GM12872 (cell line): Measurements from ENCODE around the gene PKN1.

ENCODE experiments used
- TF ChIP-seq, protein P1 (sequence below): IDR thresholded peaks from 3 replicates; pipeline ENCODE4 v1.5.1; 2011; ENCODE audit warnings: low read depth, mild to moderate bottlenecking, low read length, moderate library complexity; ENCODE audit not compliant: insufficient read depth

The PKN1 gene

DNA sequence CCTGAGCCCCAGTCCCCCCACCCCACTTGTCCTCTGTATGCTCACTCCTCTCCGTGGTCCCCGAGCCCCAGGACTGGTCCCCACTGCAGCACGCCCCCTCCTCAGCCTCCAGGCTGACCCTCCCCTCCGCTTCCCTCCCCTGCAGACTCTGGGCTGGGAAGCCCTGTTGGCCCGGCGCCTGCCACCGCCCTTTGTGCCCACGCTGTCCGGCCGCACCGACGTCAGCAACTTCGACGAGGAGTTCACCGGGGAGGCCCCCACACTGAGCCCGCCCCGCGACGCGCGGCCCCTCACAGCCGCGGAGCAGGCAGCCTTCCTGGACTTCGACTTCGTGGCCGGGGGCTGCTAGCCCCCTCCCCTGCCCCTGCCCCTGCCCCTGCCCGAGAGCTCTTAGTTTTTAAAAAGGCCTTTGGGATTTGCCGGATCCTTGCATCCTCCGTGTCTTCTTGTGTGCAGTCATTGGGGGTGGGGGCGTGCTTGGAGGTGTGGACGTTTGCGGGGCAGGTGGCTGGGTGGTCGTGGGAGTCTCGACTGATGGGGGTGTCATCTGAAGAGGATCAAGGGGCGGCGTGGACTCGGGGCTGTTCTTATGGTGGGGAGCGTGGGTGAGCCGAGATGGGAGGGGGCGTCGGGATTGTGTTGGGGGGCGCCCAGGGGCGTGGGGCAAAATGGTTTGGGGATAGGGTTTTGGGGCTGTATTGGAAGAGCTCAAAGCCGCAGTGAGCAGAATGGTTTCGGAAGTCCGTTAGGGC is 38.5 kb downstream of the PKN1 start:
- TF ChIP-seq, protein P1, sequence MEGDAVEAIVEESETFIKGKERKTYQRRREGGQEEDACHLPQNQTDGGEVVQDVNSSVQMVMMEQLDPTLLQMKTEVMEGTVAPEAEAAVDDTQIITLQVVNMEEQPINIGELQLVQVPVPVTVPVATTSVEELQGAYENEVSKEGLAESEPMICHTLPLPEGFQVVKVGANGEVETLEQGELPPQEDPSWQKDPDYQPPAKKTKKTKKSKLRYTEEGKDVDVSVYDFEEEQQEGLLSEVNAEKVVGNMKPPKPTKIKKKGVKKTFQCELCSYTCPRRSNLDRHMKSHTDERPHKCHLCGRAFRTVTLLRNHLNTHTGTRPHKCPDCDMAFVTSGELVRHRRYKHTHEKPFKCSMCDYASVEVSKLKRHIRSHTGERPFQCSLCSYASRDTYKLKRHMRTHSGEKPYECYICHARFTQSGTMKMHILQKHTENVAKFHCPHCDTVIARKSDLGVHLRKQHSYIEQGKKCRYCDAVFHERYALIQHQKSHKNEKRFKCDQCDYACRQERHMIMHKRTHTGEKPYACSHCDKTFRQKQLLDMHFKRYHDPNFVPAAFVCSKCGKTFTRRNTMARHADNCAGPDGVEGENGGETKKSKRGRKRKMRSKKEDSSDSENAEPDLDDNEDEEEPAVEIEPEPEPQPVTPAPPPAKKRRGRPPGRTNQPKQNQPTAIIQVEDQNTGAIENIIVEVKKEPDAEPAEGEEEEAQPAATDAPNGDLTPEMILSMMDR = no peak

DNA sequence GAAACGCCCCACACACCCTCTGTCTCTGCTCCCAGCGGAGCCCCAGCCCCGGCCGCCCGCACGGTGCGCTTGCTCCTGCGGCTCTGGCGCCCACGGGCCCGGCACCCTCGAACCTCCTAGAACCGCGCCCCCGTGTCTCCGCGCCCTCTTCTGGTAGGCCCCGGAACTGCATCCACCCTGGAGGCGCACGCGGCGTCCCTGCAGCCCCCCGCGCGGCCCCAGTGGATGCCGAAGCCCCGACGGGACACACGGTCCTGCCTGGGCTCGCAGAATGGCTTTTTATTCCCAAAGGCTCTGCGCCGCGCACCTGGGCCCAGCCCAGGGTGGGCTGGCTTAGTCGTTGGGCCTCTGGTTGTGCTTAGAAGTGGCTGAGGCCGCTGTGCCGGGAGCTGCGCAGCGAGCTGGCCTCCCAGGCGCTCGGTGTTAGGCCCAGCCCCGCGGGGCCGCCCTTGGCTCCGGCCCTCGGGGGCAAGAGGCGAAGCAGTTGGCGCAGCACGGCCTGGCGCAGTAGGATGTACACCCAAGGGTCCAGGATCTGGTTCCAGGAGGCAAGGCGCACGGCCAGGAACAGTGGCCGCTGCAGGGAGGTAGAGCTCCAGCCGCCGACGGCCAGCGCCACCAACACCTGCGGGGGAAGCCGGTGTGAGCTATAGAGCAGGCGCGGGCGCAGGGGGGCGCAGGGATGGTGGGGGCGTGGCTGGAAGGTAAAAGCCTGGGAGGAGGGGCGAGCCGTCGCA is 39.3 kb downstream of the PKN1 start:
- TF ChIP-seq, protein P1 = peak; percentile 89

DNA sequence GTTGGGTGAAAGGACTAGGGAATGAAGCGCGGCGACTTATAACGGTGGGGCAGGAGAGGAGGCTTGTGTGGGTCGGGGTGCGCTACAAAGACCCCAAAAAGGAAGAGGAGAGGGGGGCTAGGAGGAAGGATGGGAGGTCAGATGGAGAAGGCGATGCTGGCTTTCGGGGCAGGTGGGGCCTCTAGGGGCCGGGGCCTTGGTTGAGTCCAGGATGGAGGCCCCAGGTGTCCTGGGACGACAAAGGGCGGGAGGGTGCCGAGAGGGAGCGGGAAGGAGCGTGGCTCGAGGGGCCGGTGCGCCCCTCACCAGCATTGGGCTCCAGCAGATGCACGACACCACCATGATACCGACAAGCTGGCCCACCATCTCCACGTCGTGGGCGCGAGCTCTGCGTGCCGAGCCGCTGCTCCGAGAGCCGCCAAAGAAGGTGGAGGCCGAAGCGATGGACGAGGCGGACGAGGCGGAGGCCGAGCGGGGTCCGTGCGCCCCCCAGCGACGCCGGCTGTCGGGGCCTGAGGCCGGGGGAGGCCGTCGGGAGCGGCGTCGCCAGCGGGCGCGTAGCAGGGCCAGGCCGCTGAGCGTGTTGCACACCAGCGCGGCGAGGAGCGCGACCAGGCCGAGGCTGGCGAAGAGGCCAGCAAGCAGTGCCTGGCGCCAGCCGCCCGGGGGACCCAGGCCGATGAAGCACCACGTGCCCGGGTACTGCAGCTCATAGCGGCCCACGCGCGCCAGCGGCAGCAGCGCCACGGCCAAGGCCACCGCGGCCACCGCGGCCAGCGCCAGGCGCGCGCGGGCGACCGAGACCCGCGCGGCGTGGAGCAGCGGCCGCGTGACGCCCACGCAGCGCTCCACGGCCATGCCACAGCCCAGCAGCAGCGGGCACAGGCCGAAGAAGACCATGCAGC is 40.2 kb downstream of the PKN1 start:
- TF ChIP-seq, protein P1 = peak; percentile 21; the same call in 1 of the 3 replicates

DNA sequence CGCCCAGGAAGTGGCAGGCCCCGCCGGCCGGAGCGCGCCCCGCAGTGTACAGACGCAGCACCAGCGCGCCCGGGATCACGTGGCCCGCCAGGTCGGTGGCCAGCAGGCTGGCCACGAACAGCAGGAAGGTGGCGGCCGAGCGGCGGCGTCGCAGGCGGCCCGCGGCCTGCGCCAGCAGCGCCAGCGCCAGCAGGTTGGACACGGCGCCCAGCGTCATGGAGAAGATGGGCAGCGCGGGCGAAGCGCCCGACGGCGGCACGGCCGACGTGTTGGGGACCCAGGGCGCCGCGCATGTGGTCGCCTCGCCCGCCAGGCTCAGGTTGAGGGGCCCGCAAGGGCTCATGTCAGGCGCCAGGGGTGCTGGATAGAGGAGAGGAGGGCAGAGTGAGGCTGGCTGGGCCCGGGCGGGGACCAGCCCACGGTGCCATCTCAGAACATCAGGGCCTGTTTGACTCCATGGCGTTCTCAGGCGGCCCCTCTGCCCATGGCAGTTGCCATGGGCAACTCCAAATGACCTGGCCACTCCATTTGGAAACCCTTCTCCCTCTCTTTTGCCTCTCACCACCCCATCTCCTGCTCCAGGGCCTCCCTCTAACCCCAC is 41.0 kb downstream of the PKN1 start:
- TF ChIP-seq, protein P1 = no peak

DNA sequence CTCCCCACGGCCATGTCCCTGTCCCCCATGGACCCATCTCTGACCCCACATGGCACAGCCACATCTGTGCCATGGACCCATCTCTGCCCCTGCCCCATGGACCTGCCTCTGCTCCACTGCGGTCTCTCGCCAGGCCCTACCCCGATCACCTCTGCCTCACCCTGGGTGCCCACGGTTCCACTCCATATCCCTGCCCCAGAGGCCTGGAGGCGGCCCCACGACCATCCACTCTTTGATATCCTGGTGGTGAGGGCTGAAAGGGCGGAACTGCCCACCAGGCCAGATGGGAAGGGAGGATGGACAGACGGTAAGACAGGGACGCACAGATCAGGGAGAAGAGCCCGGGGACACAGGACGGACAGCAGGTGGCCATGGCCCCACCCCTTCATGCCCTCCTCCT is 41.7 kb downstream of the PKN1 start:
- TF ChIP-seq, protein P1 = no peak

DNA sequence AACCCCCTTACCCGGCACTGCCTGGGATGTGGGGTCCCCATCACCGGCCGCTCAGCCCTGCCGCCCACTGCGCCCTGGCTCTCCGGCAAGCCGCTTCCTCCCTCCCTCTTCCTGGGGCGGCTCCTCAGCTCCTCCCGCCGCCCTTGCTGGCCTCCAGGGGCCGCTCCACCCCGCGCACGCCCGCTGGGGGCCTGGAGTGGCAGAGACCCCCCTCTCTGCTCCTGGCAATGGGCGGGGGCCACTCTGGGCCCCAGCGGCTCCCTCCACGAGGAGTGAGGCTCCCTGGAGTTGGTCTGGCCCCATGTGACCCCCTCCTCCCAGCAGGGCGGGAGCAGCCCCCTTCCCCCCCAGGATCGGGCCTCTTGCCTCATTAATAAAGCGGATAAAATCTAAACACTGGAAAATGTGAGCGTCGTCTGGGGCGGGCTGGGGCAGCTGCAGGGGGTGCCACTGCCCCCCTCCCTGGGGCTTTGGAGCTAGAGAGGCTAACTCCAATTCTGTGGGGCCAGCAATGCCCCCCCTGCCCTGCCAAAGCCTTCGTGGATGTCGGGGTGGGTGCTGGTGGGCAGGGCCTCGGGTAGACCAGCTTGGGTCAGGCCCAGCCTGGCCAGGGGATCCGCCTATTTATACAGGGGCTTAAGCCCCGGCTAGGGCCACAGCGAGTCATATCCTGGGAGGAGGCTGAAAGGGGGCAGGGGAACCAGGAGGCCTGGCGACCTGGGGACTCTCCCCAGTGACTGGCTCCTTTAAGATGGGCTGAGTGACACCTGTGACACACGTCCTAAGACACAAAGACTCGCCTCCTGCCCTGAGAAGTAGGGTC is 42.4 kb downstream of the PKN1 start, which contains the start of gene PTGER1:
PTGER1 (minus strand) TSS at position 104 of the 823 bp plus-strand sequence. CDS start 1,034 bp downstream, outside the sequence.
- TF ChIP-seq, protein P1 = peak; percentile 30; the same call in 1 of the 3 replicates
